H1 (cell line): ENCODE measurements around the gene ME3. TPM values are rescaled to one million over a fixed set of nuclear protein-coding genes. Genes with fewer than 3 reads are reported as not detected.

Experiments
- CTCF ChIA-PET: fragments of 300-600 bp; sonication (Branson Sonifier 250); formaldehyde crosslinking; loops from one replicate; lab custom pipeline; 2021; ENCODE audit not compliant: partially characterized antibody; lab: Charles Lee
- POLR2A ChIA-PET: fragments of 300-600 bp; sonication (Branson Sonifier 250); formaldehyde crosslinking; loops from one replicate; lab custom pipeline; 2021; ENCODE audit warnings: inconsistent platforms; ENCODE audit not compliant: partially characterized antibody; lab: Charles Lee
- DNase-seq, 2 experiments: peaks; one replicate each; pipeline versions ENCODE4 v3.0.0 to v3.0.0-alpha.2; 2010 to 2022; ENCODE audit warnings: low spot score in 2 of 2, low read depth in 1 of 2, mixed read lengths in 1 of 2
- FAIRE-seq: peaks from 2 replicates; lab custom pipeline; 2011; peaks lifted over from hg19 to GRCh38; lab: Jason Lieb, UNC
- H2AFZ ChIP-seq: 2 replicates; pipeline ENCODE4 v1.8.1; 2012; ENCODE audit warnings: low read length, inconsistent platforms
- H2AK5ac ChIP-seq: 2 replicates; pipeline ENCODE4 v1.6.1; 2013; ENCODE audit warnings: low read depth, low read length
- H2BK120ac ChIP-seq: replicated peaks from 2 replicates; pipeline ENCODE3; 2013; ENCODE audit warnings: low read depth, low read length, inconsistent platforms
- H2BK12ac ChIP-seq: 2 replicates; pipeline ENCODE4 v1.6.1; 2013; ENCODE audit warnings: low read depth, low read length
- H2BK15ac ChIP-seq: 2 replicates; pipeline ENCODE4 v1.6.1; 2013; ENCODE audit warnings: low read length
- H2BK20ac ChIP-seq: 2 replicates; pipeline ENCODE4 v1.6.1; 2013; ENCODE audit warnings: low read length
- H2BK5ac ChIP-seq: 2 replicates; pipeline ENCODE4 v1.6.1; 2013; ENCODE audit warnings: low read depth, low read length
- H3K14ac ChIP-seq: 2 replicates; pipeline ENCODE4 v1.6.1; 2013; ENCODE audit warnings: inconsistent platforms; ENCODE audit not compliant: insufficient read length
- H3K18ac ChIP-seq: 2 replicates; pipeline ENCODE4 v1.6.1; 2013; ENCODE audit warnings: low read length; ENCODE audit errors: extremely low read depth
- H3K23ac ChIP-seq: 2 replicates; pipeline ENCODE4 v1.6.1; 2013; ENCODE audit warnings: inconsistent platforms; ENCODE audit not compliant: insufficient read length
- H3K23me2 ChIP-seq: 2 replicates; pipeline ENCODE4 v1.6.1; 2013; ENCODE audit warnings: low read depth, low read length
- H3K27ac ChIP-seq: 2 replicates; pipeline ENCODE4 v1.6.1; 2011; ENCODE audit warnings: low read depth, low read length, inconsistent platforms
- H3K27me3 ChIP-seq, 4 experiments: replicated peaks in 1 of 4; 1 replicate in 1 of 4; 2 replicates in 3 of 4; pipeline versions ENCODE4 v1.6.1 to v1.8.1; 2011 to 2013; ENCODE audit warnings: low read length in 3 of 4, mild to moderate bottlenecking in 3 of 4, inconsistent platforms in 2 of 4, mixed read lengths in 2 of 4, moderate library complexity in 1 of 4; ENCODE audit not compliant: control insufficient read depth in 3 of 4, insufficient read depth in 3 of 4; ENCODE audit errors: extremely low read depth in 1 of 4
- H3K36me3 ChIP-seq, 4 experiments: 2 replicates each; pipeline versions ENCODE4 v1.6.1 to v1.8.1; 2011 to 2013; ENCODE audit warnings: mild to moderate bottlenecking in 4 of 4, low read length in 3 of 4, moderate library complexity in 2 of 4, control low read depth in 1 of 4, inconsistent platforms in 1 of 4; ENCODE audit not compliant: insufficient read depth in 4 of 4, control insufficient read depth in 2 of 4
- H3K4ac ChIP-seq: replicated peaks from 2 replicates; pipeline ENCODE3; 2013; ENCODE audit warnings: low read length, low read depth, mixed read lengths, inconsistent platforms; ENCODE audit not compliant: insufficient read length
- H3K4me1 ChIP-seq, 4 experiments: replicated peaks in 1 of 4; 1 replicate in 1 of 4; 2 replicates in 3 of 4; pipeline versions ENCODE4 v1.6.1 to v1.8.1; 2011 to 2013; ENCODE audit warnings: low read length in 3 of 4, inconsistent platforms in 2 of 4, mixed read lengths in 1 of 4; ENCODE audit not compliant: insufficient read depth in 4 of 4, control insufficient read depth in 3 of 4
- H3K4me2 ChIP-seq, 2 experiments: 2 replicates each; pipeline versions ENCODE4 v1.6.1 to v1.8.1; 2011 to 2013; ENCODE audit warnings: low read depth in 2 of 2, low read length in 2 of 2, control low read depth in 1 of 2, inconsistent platforms in 1 of 2, mild to moderate bottlenecking in 1 of 2; ENCODE audit not compliant: insufficient read depth in 1 of 2
- H3K4me3 ChIP-seq, 4 experiments: fragments of 200-600, 300-600 bp in 1 of 4; sonication (generic), shearing (Covaris generic), sonication (Bioruptor Twin) in 1 of 4; 2 replicates each; pipeline versions ENCODE4 v1.5.1 to v1.8.1; 2011 to 2016; ENCODE audit warnings: low read length in 4 of 4, low read depth in 3 of 4, control low read depth in 2 of 4, inconsistent platforms in 2 of 4, mild to moderate bottlenecking in 2 of 4, mixed read lengths in 1 of 4, moderate library complexity in 1 of 4; ENCODE audit not compliant: insufficient read depth in 2 of 4; ENCODE audit errors: extremely low read depth in 1 of 4
- H3K56ac ChIP-seq: replicated peaks from 2 replicates; pipeline ENCODE3; 2013; ENCODE audit warnings: low read depth, mild to moderate bottlenecking, mixed read lengths, low read length, inconsistent platforms; ENCODE audit not compliant: insufficient read length
- H3K79me1 ChIP-seq: 2 replicates; pipeline ENCODE4 v1.6.1; 2013; ENCODE audit warnings: low read depth, low read length, control low read depth
- H3K79me2 ChIP-seq, 2 experiments: 2 replicates each; pipeline versions ENCODE4 v1.6.1 to v1.8.1; 2012 to 2013; ENCODE audit warnings: low read length in 2 of 2, mild to moderate bottlenecking in 2 of 2, inconsistent platforms in 1 of 2; ENCODE audit not compliant: insufficient read depth in 2 of 2, control insufficient read depth in 1 of 2
- H3K9ac ChIP-seq, 4 experiments: replicated peaks in 1 of 4; 1 replicate in 1 of 4; 2 replicates in 3 of 4; pipeline versions ENCODE4 v1.6.1 to v1.8.1; 2011 to 2013; ENCODE audit warnings: low read depth in 3 of 4, low read length in 3 of 4, control low read depth in 2 of 4, mild to moderate bottlenecking in 2 of 4, moderate library complexity in 2 of 4, inconsistent platforms in 1 of 4; ENCODE audit errors: extremely low read depth in 1 of 4
- H3K9me3 ChIP-seq, 2 experiments: 2 replicates each; pipeline versions ENCODE4 v1.6.1 to v1.8.1; 2012 to 2013; ENCODE audit warnings: mild to moderate bottlenecking in 2 of 2, moderate library complexity in 2 of 2, control low read depth in 1 of 2, inconsistent platforms in 1 of 2, low read depth in 1 of 2, low read length in 1 of 2, mixed read lengths in 1 of 2; ENCODE audit not compliant: insufficient read depth in 2 of 2
- H4K20me1 ChIP-seq, 2 experiments: replicated peaks in 1 of 2; 2 replicates each; pipeline versions ENCODE3 to v1.8.1; 2011 to 2013; ENCODE audit warnings: inconsistent platforms in 2 of 2, low read length in 2 of 2, mild to moderate bottlenecking in 1 of 2; ENCODE audit not compliant: insufficient read depth in 2 of 2, control insufficient read depth in 1 of 2
- H4K5ac ChIP-seq: 2 replicates; pipeline ENCODE4 v1.6.1; 2013; ENCODE audit warnings: low read length, low read depth, mixed read lengths, inconsistent platforms; ENCODE audit not compliant: insufficient read length
- H4K8ac ChIP-seq: 2 replicates; pipeline ENCODE4 v1.8.0; 2013; ENCODE audit warnings: mild to moderate bottlenecking, moderate library complexity, low read length, inconsistent platforms; ENCODE audit not compliant: insufficient read depth; ENCODE audit errors: extremely low read depth
- H4K91ac ChIP-seq: replicated peaks from 2 replicates; pipeline ENCODE3; 2013; ENCODE audit warnings: low read length, mixed read lengths, inconsistent platforms; ENCODE audit not compliant: insufficient read length
- CTCF ChIP-seq, 3 experiments: IDR thresholded peaks; 1 replicate in 2 of 3; 2 replicates in 1 of 3; pipeline versions ENCODE4 v1.5.1 to v1.6.1; 2011; ENCODE audit warnings: low read length in 3 of 3, mild to moderate bottlenecking in 3 of 3, inconsistent platforms in 2 of 3, low read depth in 1 of 3, moderate library complexity in 1 of 3; ENCODE audit not compliant: insufficient read depth in 1 of 3; ENCODE audit errors: control extremely low read depth in 1 of 3
- GABPA ChIP-seq: IDR thresholded peaks from 2 replicates; pipeline ENCODE4 v1.6.1; 2011; ENCODE audit warnings: mild to moderate bottlenecking, low read length, moderate library complexity, borderline replicate concordance; ENCODE audit not compliant: insufficient read depth
- JUN ChIP-seq: IDR thresholded peaks from 2 replicates; pipeline ENCODE4 v1.6.1; 2011; ENCODE audit warnings: low read depth, mild to moderate bottlenecking, improper control_type of control experiment, low read length
- NANOG ChIP-seq: IDR thresholded peaks from 2 replicates; pipeline ENCODE4 v1.6.1; 2011; ENCODE audit warnings: low read length, low read depth, mild to moderate bottlenecking, inconsistent platforms; ENCODE audit not compliant: insufficient read depth, poor library complexity, severe bottlenecking
- POU5F1 ChIP-seq: IDR thresholded peaks from 2 replicates; pipeline ENCODE4 v1.6.1; 2011; ENCODE audit warnings: low read depth, mild to moderate bottlenecking, low read length, moderate library complexity
- RNF2 ChIP-seq: fragments of 200-900, 300-1000 bp; sonication (generic); IDR thresholded peaks from 2 replicates; pipeline ENCODE4 v1.7.1; 2016; ENCODE audit warnings: borderline replicate concordance, low read depth, mild to moderate bottlenecking, antibody characterized with exemption, low read length; ENCODE audit not compliant: poor library complexity, severe bottlenecking; ENCODE audit errors: missing control alignments
- SP2 ChIP-seq: IDR thresholded peaks from 2 replicates; pipeline ENCODE4 v1.6.1; 2012; ENCODE audit warnings: mild to moderate bottlenecking, low read length, inconsistent platforms
- TAF7 ChIP-seq: optimal IDR thresholded peaks from 2 replicates; pipeline ENCODE3; 2011; ENCODE audit warnings: low read depth, mild to moderate bottlenecking, inconsistent platforms, low read length, moderate library complexity, borderline replicate concordance
- YY1 ChIP-seq: IDR thresholded peaks from 2 replicates; pipeline ENCODE4 v1.6.1; 2011; ENCODE audit warnings: low read depth, mild to moderate bottlenecking, low read length
- ZNF274 ChIP-seq: IDR thresholded peaks from 2 replicates; pipeline ENCODE4 v1.7.0; 2012; ENCODE audit warnings: low read length, borderline replicate concordance; ENCODE audit errors: extremely low read depth
- WGBS, 2 experiments: shearing (Covaris generic) in 1 of 2; methylation state at CpG; one replicate each; pipeline versions ENCODE4 v1.1.6 to v1.1.7; 2013 to 2015; ENCODE audit warnings: low lambda C conversion rate in 2 of 2, mixed read lengths in 2 of 2, inconsistent platforms in 1 of 2, low coverage in 1 of 2, missing lambda C conversion rate in 1 of 2; ENCODE audit not compliant: insufficient replicate concordance in 2 of 2, insufficient coverage in 1 of 2, insufficient read length in 1 of 2; ENCODE audit errors: extremely low coverage in 1 of 2, missing lambda C conversion rate in 1 of 2; 5-methylcytosine and 5-hydroxymethylcytosine counted together
- polyA plus RNA-seq, 7 experiments: library from polyadenylated mRNA; depleted of rRNA in 3 of 7; stranded (reverse) in 5 of 7; unstranded in 2 of 7; fragments of >200 nt in 5 of 7; fragments of 200-250 nt in 2 of 7; gene quantifications; 1 replicate in 5 of 7; 2 replicates in 1 of 7; 4 replicates in 1 of 7; pipeline versions ENCODE4 v1.2.1 to v1.2.3, GENCODE V29; 2011 to 2013; ENCODE audit warnings: missing spikeins in 2 of 7, mixed read lengths in 2 of 7
- total RNA-seq: library from RNA; stranded (reverse); fragmentation: NEBNext Ultra II Directional; extraction: Animal tissue kit (Norgen Biotek cat#: 25700); gene quantifications from 2 replicates; pipeline ENCODE4 v1.2.1, GENCODE V29; 2021
- TF ChIP-seq, protein P1 (sequence below): IDR thresholded peaks from 2 replicates; pipeline ENCODE4 v1.6.1; 2012; ENCODE audit warnings: inconsistent platforms

ME3 gene
- total and polyA plus RNA-seq, 2 of the 8 experiments (the other 6 are each of a cell fraction or from before 2014, with no cell fraction given), result 1.5 to 2.8 TPM

GRCh38 chr11:86570451-86570850, 102.0 kb downstream of the ME3 start:
- Histone ChIP-seq H3K14ac (no peak overlapping the region), H3K27me3 (no peaks in the 10 kb centered on the region), H3K4me3 (no peak overlapping the region), H3K4me1 (no peaks in the 10 kb centered on the region; a peak in 1 of 7 replicates), H3K79me2 (no peaks in the 10 kb centered on the region), H3K4me2 (no peak overlapping the region), H2AK5ac (no peak overlapping the region), H2BK5ac (no peak overlapping the region), H2BK12ac (no peak overlapping the region), H3K27ac (no peak overlapping the region), H3K79me1 (no peaks in the 10 kb centered on the region), H3K9ac (no peak overlapping the region), H4K91ac (no peak overlapping the region), H2BK15ac (0 out of 2 replicates have a peak overlapping the region, but pooled peaks have one; percentile 10), H4K8ac (no peak overlapping the region), H4K20me1 (no peaks in the 10 kb centered on the region), H3K23ac (no peak overlapping the region), H2AFZ (no peak overlapping the region), H4K5ac (no peak overlapping the region), H3K18ac (no peak overlapping the region), H2BK20ac (no peak overlapping the region), H3K23me2 (no peaks in the 10 kb centered on the region), H2BK120ac (no peak overlapping the region), H3K56ac (no peak overlapping the region), H3K9me3 (no peaks in the 10 kb centered on the region), H3K4ac (no peak overlapping the region), H3K36me3 (no peaks in the 10 kb centered on the region)
- ChIA-PET CTCF (interaction anchor here (0.7 to 3.1 kb wide), 17 partner anchors 8 to 280 kb away, joined by 3 to 22 read pairs (median 4); partner anchors contain the start of gene PRSS23), POLR2A (no interaction called here)
- no peak for FAIRE-seq
- no peak for DNase-seq
- 89% methylated on average over 3 of the region's 3 CpGs; no CpG with 5 or more reads in 1 of the 2 experiments for WGBS, 2 experiments
- TF ChIP-seq GABPA (no peak), ZNF274 (no peak), POU5F1 (no peak), JUN (no peak), RNF2 (no peak), TAF7 (no peak), CTCF (IDR thresholded peaks at IDR 0.05; ENCODE audit: control extremely low read depth in 1 of 3, insufficient read depth in 1 of 3, low read depth in 1 of 3, low read length in 3 of 3) (no peak), NANOG (no peak), SP2 (no peak), YY1 (no peak)
- TF ChIP-seq, protein P1, sequence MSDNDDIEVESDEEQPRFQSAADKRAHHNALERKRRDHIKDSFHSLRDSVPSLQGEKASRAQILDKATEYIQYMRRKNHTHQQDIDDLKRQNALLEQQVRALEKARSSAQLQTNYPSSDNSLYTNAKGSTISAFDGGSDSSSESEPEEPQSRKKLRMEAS, result no peak
